K562 (cell line): ENCODE results near the gene PKDREJ. TPM values are rescaled to one million over a fixed set of nuclear protein-coding genes. Genes with fewer than 3 reads are reported as not detected.

ENCODE experiments used
- KDM5B ChIP-seq: fragments of 200-600 bp; sonication (generic); IDR thresholded peaks from 2 replicates; pipeline ENCODE4 v1.6.1; 2012; ENCODE audit warnings: low read depth, mild to moderate bottlenecking, moderate library complexity, low read length, control low read depth, inconsistent platforms; ENCODE audit not compliant: insufficient replicate concordance
- MNT ChIP-seq, 2 experiments: fragments of 450-650 bp; conservative IDR thresholded peaks; 2 replicates each; pipeline ENCODE4 v1.6.1; 2017; ENCODE audit warnings: mild to moderate bottlenecking in 2 of 2, moderate library complexity in 2 of 2
- NRF1 ChIP-seq, 2 experiments: fragments of 450-650 bp; IDR thresholded peaks in 1 of 2; conservative IDR thresholded peaks in 1 of 2; 2 replicates each; pipeline ENCODE4 v1.6.1; 2014; ENCODE audit warnings: mild to moderate bottlenecking in 2 of 2
- THRB ChIP-seq: fragments of 450-650 bp; formaldehyde crosslinking; conservative IDR thresholded peaks from 2 replicates; pipeline ENCODE4 v1.4.0; 2022; ENCODE audit warnings: mild to moderate bottlenecking, missing genetic modification characterization
- ZNF436 ChIP-seq: fragments of 250-450, 450-650 bp; sonication (Bioruptor Pico); formaldehyde crosslinking; IDR thresholded peaks from 2 replicates; pipeline ENCODE4 v1.7.0; 2020; ENCODE audit warnings: mild to moderate bottlenecking
- polyA plus RNA-seq, 8 experiments: library from polyadenylated mRNA; depleted of rRNA in 4 of 8; stranded (reverse) in 5 of 8; unstranded in 3 of 8; fragments of >200 nt; fragmentation: Nextera tagmentation in 2 of 8; fragmentation: Illumina TruSeq in 1 of 8; extraction: Ambion mirVana in 2 of 8; extraction: Trizol in 1 of 8; gene quantifications; 2 replicates each; pipeline versions ENCODE4 v1.2.1 to v1.2.3, GENCODE V29; 2011 to 2014; ENCODE audit warnings: inconsistent platforms in 1 of 8, missing spikeins in 1 of 8
- total RNA-seq, 7 experiments: library from RNA; depleted of rRNA in 6 of 7; stranded (reverse); fragments of >200 nt in 6 of 7; fragmentation: Illumina TruSeq in 2 of 7; extraction: Trizol in 2 of 7; gene quantifications; 2 replicates each; pipeline versions ENCODE4 v1.2.1 to v1.2.3, GENCODE V29; 2011 to 2021; ENCODE audit warnings: low replicate concordance in 1 of 7

PKDREJ gene
- total and polyA plus RNA-seq, 9 of the 15 experiments (the other 6 are each of a cell fraction or from before 2014, with no cell fraction given) = 0.03 TPM; not detected in 8

- TF ChIP-seq THRB = no peak
- TF ChIP-seq KDM5B = peak; percentile 64
- peak; percentile 92 to 93 for TF ChIP-seq NRF1 (conservative IDR thresholded peaks at IDR 0.05 in 1 of 2, IDR thresholded peaks at IDR 0.05 in 1 of 2)
- TF ChIP-seq ZNF436 (CRISPR knock-in tag) = no peak
- peak in 1 of 2 experiments; percentile 50; a peak in 2 of 4 replicates for TF ChIP-seq MNT (conservative IDR thresholded peaks at IDR 0.05)
Measured at GRCh38 chr22:46250035-46250782, 12.9 kb downstream of the PKDREJ start, which contains the start of gene CDPF1 (continued).
